Measurements from ENCODE around the gene SEC31A.
"Not testable (repeated sequence)": the region's sequence is repeated elsewhere in the genome, so short reads cannot be mapped to it uniquely, and the experiment has no call there.

Gene SEC31A

GRCh38 chr4:82896755-82897154, 5.8 kb upstream of the SEC31A start:
- no peak for DNase-seq

GRCh38 chr4:82893942-82894341, 3.0 kb upstream of the SEC31A start:
- DNase-seq: no peak

DNA sequence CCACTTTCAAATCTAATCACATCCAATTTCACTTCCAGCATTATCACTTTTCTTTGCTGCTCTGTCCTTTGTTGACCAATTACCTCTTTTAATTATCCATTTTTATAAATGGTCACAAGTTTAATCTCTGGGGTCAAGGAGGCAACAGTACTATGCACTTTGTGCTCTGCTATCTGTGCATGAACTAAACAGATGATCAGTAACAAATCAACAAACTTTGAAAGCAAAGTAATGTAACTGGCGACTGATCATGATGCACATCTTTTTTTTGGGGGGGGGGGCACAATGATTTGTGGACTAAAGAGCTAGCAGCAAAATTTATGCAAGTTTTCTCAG, 1.5 kb upstream of the SEC31A start:
- DNase-seq: no peak

DNA sequence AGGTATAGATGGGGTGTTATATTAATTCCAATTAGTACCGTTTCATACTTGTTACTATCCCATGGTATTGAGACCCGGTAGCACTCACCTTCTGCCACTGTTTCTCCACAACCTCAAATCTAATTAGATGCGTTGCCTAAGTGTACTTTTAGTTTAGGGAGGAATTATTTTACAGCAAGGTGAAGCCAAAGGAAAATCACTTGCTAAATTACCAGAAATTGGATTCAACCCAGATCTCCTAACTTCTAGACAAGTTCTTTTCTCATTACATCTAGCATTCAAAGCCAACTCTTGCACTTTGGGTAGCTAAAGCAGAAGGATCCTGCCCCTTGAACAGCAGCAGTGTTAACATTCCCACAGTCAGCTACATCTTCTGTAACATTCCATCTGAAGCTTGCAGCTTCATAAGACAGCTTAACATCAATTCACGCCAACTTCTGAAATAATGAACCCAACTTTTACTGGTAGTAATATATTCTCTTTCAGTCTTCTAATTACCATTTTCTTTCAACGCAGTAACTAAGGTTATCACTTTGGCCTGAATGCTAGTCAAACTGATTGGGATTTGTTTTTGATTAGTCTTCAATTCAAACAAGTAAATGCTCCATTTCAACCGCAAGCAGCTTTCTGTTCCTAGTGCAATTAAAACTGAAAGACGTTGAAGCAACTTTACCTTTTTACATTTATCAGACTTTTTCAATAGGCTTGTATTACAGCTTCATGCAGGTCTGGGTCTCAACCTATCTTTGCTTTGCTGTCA, 934 bp upstream of the SEC31A start:
- no peak for DNase-seq

- DNase-seq: no peak
Measured at GRCh38 chr4:82890528-82890900, 439 bp downstream of the SEC31A start.

DNA sequence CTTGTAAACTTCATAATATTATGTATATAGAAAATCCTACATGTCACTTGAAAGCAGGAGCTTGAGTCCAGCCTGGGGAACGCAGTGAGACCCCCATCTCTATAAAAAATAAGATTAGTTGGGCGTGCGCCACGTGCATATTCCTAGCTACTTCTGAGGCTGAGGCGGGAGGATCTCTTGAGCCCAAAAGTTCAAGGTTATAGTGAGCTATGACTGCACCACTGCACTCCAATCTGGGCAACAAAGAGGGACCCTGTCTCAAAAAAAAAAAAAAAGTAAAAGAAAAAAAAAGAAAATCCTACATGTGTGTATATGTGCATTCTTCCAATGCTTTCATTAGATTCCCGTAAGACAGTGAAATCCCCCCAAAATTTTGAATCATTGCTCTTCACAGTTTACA, 1.7 kb downstream of the SEC31A start:
- no peak for DNase-seq

DNA sequence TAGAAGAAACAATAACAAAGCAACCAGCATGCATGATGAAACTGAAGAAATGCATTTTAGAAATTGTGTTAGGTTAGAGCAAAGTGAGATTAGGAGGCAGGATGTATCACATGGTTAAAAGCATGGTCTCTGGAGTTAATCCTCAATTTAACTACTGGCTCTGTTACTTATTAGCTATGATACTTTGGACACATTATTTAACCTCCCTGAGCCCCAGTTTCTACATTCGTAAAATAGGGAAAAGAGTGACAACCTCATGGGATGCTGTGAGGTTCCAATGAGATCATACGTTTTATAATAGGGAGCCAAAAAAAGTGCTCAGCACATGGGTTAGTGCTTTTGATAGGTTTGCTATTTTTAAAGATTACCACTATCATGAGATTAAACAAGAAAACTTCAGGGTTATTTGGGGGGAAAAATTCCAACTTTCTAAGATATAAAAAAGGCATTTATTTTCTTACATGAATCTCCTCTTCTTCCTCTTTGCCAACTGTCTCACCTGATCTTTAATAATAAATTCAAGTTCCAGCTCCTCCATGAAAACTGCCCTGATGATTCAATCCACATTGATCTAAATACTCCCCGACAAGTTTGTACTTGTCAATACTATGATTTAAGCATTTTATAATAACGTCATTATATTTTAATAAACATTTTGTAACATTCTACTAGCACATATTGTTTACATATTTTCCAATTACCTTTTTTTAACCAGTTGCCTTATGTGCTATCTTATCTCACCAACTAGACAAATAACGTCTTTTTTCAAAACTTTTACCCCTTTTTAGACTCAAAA, 4.6 kb downstream of the SEC31A start:
- no peak for DNase-seq

GRCh38 chr4:82885410-82885809, 5.5 kb downstream of the SEC31A start:
- no peak for DNase-seq

DNA sequence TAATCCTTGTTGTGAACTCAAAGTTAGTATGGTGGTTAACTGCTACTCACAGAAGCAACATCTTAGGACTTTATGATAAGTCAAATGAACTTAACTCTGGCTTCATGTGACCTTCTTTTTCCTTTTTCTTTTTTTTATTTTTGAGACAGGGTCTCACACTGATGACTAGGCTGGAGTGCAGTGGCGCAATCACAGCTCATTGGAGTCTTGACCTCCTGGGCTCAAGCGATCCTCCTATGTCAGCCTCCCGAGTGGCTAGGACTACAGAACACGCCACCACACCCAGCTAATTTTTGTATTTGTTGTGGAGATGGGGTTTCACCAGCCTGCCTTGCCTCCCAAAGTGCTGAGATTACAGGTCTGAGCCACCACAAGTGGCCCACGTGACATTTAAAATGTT, 22.4 kb downstream of the SEC31A start:
- DNase-seq: no peak

GRCh38 chr4:82866706-82867385, 24.1 kb downstream of the SEC31A start:
- DNase-seq: no peak

DNA sequence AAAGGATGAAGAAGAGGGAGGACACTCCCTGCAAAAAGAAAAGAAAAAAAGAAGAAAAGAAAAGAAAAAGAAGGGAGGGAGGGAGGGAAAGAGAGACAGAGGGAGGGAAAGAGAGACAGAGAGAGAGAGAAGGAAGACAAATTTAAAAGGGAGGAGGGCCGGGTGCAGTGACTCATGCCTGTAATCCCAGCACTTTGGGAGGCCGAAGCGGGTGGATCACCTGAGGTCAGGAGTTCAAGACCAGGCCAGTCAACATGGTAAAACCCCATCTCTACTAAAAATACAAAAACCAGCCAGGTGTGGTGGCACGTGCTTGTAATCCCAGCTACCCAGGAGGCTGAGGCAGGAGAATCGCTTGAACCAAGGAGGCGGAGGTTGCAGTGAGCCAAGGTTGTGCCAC, 24.9 kb downstream of the SEC31A start:
- not testable (repeated sequence) for DNase-seq

- no peak for DNase-seq
Measured at GRCh38 chr4:82865592-82865991, 25.4 kb downstream of the SEC31A start.

GRCh38 chr4:82864336-82864979, 26.5 kb downstream of the SEC31A start:
- DNase-seq: no peak

- no peak for DNase-seq
Measured at GRCh38 chr4:82861529-82861928, 29.4 kb downstream of the SEC31A start.

DNA sequence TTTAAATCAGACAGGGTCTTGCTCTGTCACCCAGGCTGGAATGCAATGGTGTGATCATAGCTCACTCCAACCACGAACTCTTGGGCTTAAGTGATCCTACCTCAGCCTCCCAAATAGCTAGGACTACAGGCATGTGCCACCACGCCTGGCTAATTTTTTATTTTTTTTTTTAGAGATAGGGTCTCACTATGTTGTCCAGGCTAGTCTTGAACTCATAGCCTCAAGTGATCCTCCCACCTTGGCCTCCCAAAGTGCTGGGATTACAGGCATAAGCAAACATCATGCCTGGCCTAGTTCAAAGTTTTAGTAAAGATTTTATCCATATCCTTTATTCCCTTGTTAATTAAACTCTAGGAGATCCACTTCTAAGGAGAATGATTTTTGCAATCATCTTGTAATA, 30.5 kb downstream of the SEC31A start:
- not testable (repeated sequence) for DNase-seq

DNA sequence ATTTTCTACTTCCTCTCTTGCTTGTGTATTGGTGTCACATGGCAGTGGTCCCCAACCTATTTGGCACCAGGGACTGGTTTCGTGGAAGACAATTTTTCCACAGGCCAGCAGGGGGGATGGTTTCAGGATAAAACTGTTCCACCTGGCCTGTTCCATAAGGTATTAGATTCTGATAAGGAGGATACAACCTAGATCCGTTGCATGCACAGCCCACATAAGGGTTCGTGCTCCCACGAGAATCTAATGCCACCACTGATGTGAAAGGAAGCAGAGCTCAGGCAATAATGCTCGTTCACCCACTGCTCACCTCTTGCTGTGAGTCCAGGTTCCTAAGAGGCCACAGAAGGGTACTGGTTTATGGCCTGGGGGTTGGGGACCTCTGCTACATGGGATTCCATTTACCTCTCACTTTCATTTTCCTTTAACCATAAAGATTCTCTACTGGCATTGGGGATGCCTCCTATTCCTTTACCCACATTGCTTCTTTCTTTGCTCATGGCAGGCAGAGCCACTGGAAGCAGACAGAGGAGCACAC, 38.1 kb downstream of the SEC31A start:
- DNase-seq: no peak

DNA sequence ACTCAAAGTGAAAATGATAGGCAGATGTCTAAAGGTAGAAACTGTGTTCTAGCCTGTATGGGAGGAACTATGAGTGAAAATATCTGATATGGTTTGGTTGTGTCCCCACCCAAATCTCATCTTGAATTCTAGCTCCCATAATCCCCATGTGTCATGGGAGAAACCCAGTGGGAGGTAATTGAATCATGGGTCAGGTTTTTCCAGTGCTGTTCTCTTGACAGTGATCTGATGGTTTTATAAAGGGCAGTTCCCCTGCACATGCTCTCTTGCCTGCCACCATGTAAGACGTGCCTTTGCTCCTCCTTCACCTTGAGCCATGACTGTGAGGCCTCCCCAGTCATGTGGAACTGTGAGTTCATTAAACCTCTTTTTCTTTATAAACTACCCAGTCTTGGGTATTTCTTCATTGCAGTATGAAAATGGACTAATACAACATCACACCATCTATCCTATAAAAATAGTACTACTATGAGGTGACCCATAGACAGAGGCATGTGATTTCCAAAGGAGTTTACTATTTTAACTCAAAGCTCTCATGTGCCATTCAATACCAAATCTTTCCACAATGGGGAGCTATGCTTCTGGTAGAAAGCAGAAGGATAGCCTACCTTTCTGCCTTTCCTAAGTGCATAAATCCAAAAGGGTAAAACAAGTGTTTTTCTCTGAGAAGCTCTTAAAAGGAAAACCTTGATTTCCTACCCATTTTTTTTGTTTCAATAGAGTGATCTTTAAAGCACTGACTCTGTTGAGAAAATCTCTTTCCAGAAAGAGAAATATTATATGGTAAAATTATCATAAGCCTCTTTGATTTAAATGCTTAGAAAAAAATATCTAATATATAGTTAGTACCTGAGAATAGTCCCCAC, 38.8 kb downstream of the SEC31A start:
- no peak for DNase-seq

GRCh38 chr4:82851318-82851717, 39.6 kb downstream of the SEC31A start:
- no peak for DNase-seq

DNA sequence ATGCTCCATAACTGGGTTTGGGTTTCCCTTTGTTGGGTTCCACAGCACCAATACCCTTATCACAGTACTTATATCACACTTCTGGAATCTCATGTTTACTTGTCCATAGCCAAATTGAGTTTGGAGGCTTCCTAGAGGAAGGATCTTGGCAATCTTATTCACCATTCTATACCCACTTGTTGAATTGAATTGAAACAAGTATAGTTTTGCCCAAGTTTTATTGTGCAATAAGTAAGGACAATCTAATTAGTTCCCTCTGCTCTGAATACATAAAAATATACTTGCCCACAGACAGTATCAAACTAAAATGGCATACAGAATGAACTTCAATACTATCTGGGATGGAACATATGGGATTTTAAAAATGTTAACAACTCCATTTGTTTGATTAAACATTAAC, 40.3 kb downstream of the SEC31A start:
- DNase-seq: no peak

DNA sequence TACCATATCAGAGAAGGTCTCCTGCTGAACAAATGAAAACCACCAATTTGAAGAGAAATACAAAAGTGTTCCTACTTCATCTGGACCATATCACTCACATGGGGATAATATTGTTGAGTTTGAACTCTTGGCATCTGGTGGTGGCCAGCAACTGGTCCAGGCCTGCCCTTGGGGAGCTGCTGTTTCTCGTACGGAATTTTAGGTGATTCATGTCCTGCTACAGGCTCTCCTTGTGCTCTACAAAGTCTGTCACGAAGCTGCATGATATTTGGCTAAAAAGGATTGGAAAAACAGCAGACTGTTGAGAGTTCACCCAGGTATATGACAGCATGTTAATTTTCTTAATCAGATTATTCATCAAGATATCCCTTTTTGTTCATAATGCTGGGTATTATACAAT, 42.2 kb downstream of the SEC31A start:
- DNase-seq: no peak

GRCh38 chr4:82842593-82842992, 48.4 kb downstream of the SEC31A start:
- no peak for DNase-seq

GRCh38 chr4:82839624-82840023, 51.3 kb downstream of the SEC31A start:
- DNase-seq: no peak
